Measurements from ENCODE around the gene OR2B2. TPM values are rescaled to one million over a fixed set of nuclear protein-coding genes. Genes with fewer than 3 reads are reported as not detected.
A peak's percentile ranks its signal among the peaks of the same experiment; 100 is the strongest.

The OR2B2 gene
- total and polyA plus RNA-seq, 2 experiments from 2014 or later, result not detected

DNA sequence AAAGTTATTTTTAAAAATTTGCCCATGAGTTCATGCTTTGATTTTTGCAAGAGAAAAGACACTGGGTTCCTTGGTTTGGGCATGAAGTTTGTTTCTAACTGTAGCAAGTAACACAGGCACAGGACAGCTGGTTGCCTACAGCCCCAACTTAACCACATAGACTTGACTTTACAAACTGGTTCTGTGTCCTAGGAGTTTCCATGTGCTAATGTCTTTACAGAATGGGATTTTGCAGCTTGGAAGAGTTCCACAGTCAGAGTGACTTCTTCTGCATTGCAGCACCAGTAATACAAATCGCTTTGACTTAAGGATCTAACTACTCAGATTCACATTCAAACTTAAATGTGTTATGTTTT lies 44.3 kb downstream of the OR2B2 start:
- DNase-seq (ENCODE audit: low read depth in 1 of 2, low spot score in 1 of 2), result peak in 1 of 2 donors; percentile 19
- Histone ChIP-seq H3K4me3 (peak overlapping the region; percentile 41), H3K9me3 (ENCODE audit: low read depth) (no peaks in the 10 kb centered on the region), H3K36me3 (no peaks in the 10 kb centered on the region), H3K27ac (no peak overlapping the region), H3K27me3 (no peaks in the 10 kb centered on the region), H3K4me1 (ENCODE audit: low read depth) (peaks cover 7% of the 10 kb centered on the region)
- TF ChIP-seq, protein P1, sequence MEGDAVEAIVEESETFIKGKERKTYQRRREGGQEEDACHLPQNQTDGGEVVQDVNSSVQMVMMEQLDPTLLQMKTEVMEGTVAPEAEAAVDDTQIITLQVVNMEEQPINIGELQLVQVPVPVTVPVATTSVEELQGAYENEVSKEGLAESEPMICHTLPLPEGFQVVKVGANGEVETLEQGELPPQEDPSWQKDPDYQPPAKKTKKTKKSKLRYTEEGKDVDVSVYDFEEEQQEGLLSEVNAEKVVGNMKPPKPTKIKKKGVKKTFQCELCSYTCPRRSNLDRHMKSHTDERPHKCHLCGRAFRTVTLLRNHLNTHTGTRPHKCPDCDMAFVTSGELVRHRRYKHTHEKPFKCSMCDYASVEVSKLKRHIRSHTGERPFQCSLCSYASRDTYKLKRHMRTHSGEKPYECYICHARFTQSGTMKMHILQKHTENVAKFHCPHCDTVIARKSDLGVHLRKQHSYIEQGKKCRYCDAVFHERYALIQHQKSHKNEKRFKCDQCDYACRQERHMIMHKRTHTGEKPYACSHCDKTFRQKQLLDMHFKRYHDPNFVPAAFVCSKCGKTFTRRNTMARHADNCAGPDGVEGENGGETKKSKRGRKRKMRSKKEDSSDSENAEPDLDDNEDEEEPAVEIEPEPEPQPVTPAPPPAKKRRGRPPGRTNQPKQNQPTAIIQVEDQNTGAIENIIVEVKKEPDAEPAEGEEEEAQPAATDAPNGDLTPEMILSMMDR (IDR thresholded peaks at IDR 0.05; ENCODE audit: low read depth, low read length), result no peak

DNA sequence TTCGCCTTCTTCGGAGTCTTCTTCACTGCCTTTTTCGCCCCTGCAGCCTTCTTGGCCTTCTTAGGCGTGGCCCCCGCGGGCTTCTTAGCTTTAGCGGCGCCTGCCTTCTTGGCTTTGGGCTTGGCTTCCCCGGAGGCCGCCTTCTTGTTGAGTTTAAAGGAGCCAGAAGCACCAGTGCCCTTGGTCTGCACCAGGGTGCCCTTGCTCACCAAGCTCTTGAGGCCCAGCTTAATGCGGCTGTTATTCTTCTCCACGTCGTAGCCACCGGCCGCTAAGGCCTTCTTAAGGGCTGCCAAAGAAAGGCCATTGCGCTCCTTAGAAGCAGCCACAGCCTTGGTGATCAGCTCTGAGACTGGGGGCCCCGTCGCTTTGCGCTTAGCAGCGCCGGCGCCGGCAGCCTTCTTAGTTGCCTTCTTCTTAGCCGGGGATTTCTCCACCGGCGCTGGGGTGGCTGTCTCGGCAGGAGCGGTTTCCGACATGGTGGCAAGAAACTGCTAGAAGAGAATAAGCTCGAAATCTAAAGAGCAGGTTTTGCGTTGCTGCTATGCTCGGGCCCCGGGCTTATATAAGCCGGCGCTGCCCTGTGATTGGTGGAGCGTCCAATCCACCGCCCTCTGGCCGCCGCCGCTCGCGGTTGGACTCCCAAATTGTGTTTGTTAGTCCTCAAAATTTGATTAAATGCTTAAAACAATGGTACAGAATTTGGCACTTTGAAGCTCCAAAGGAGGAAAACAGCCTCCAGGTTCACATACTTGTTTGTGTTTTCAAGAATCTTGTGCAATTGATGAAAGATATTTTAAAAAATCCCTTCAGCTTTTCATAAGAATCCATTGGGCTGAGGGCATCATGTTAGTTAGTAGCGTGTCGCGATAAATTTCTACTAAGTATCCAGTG lies 44.9 kb downstream of the OR2B2 start:
- peak overlapping the region; percentile 41 for H3K4me3 ChIP-seq
- H3K27me3 ChIP-seq, result no peaks in the 10 kb centered on the region
- TF ChIP-seq, protein P1 (IDR thresholded peaks at IDR 0.05; ENCODE audit: low read depth, low read length), result no peak
- H3K4me1 ChIP-seq (ENCODE audit: low read depth), result peaks cover 7% of the 10 kb centered on the region
- peak; percentile 81 to 82 for DNase-seq (ENCODE audit: low read depth in 1 of 2, low spot score in 1 of 2)
- H3K27ac ChIP-seq, result peak overlapping the region; percentile 18
- H3K36me3 ChIP-seq, result no peaks in the 10 kb centered on the region
- no peaks in the 10 kb centered on the region for H3K9me3 ChIP-seq (ENCODE audit: low read depth)

DNA sequence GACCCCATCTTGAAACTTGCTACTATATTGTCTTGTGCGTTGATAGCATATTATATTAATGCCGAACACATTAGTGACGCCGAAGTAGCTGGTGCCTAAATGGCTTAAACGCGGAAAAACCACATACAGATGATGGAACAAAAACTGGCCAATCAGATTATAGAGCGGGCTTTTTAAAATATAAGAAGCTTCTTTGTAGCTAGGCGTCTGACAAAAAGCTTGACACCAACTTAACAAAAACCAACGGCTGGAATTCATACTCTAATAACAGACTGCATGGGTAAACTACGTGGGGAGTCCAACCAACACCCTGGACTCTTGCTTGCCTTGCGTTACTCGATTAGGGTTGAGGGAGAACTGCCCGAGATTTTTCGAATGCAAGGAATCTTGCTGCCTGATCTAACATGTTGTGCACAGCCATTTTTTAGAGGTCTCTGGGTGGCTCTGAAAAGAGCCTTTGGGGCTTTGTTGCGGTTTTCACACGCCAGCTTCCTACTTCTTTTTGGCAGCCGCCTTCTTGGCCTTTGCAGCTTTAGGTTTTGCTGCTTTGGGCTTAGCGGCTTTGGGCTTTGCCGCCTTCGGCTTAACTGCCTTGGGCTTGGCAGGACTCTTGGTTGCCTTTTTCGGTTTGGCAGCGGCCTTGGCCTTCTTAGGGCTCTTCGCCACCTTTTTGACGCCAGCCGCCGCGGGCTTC lies 45.7 kb downstream of the OR2B2 start:
- TF ChIP-seq, protein P1 (IDR thresholded peaks at IDR 0.05; ENCODE audit: low read depth, low read length), result no peak
- H3K4me3 ChIP-seq, result peak overlapping the region; percentile 41
- H3K9me3 ChIP-seq (ENCODE audit: low read depth), result no peaks in the 10 kb centered on the region
- DNase-seq (ENCODE audit: low read depth in 1 of 2, low spot score in 1 of 2), result peak; percentile 61 to 70
- H3K27me3 ChIP-seq, result no peaks in the 10 kb centered on the region
- peaks cover 11% of the 10 kb centered on the region for H3K4me1 ChIP-seq (ENCODE audit: low read depth)
- no peaks in the 10 kb centered on the region for H3K36me3 ChIP-seq
- no peak overlapping the region for H3K27ac ChIP-seq

DNA sequence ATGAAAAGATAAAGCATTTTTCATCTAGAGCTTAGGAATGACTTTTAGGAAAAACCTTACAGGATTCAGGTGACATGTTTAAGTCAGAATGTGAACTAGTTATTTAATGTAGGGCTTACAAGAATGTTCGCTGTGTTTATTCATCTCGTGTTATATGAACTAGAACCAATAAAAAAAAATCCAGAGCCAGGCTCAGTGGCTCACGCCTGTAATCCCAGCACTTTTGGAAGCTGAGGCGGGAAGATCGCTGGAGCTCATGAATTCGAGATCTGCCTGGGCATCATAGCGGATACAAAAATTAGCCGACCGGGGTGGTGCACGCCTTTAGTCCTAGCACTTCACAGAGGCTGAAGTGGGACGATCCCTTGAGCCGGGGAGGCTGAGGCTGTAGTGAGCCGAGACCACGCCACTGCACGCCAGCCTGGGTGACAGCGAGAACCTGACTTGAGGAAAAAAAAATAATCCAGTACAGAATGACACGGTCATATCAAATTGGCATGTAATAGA lies 46.3 kb downstream of the OR2B2 start:
- no peaks in the 10 kb centered on the region for H3K9me3 ChIP-seq (ENCODE audit: low read depth)
- peak; percentile 13 to 29 for DNase-seq (ENCODE audit: low read depth in 1 of 2, low spot score in 1 of 2)
- TF ChIP-seq, protein P1 (IDR thresholded peaks at IDR 0.05; ENCODE audit: low read depth, low read length), result no peak
- peaks cover 11% of the 10 kb centered on the region for H3K4me1 ChIP-seq (ENCODE audit: low read depth)
- no peak overlapping the region for H3K27ac ChIP-seq
- no peaks in the 10 kb centered on the region for H3K27me3 ChIP-seq
- H3K4me3 ChIP-seq, result peak overlapping the region; percentile 41
- no peaks in the 10 kb centered on the region for H3K36me3 ChIP-seq

DNA sequence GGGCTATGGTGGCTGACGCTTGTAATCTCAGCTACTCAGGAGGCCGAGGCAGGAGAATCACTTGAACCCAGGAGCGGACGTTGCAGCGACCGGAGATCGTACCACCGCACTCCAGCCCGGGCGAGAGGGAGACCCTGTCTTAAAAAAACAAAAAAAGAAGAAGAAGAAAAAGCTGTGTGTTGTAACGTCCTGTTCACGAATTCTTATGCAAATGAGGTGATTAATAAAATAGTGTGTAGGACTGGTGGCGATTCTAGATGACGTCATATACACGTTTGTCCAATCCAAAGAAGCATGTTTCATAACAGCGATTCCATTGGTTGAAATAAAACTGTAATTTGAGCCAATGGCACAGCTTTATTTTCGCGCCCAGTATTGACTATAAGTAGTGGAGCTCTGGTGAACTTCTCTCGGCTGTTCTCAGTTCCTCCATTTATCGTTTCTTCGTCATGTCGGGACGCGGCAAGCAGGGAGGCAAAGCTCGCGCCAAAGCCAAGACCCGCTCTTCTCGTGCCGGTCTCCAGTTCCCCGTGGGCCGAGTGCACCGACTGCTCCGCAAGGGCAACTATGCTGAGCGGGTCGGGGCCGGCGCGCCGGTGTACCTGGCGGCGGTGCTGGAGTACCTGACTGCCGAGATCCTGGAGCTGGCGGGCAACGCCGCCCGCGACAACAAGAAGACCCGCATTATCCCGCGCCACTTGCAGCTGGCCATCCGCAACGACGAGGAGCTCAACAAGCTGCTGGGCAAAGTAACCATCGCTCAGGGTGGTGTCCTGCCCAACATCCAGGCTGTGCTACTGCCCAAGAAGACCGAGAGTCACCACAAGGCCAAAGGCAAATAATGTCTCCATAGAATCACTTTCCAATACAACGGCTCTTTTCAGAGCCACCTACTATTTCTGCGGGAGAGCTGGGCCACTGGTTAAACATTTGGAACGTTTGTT lies 47.0 kb downstream of the OR2B2 start:
- Histone ChIP-seq H3K4me1 (ENCODE audit: low read depth) (peaks cover 11% of the 10 kb centered on the region), H3K27ac (no peak overlapping the region), H3K36me3 (no peaks in the 10 kb centered on the region), H3K9me3 (ENCODE audit: low read depth) (no peaks in the 10 kb centered on the region), H3K4me3 (peak overlapping the region; percentile 41), H3K27me3 (no peaks in the 10 kb centered on the region)
- DNase-seq (ENCODE audit: low read depth in 1 of 2, low spot score in 1 of 2), result peak; percentile 72 to 99
- TF ChIP-seq, protein P1 (IDR thresholded peaks at IDR 0.05; ENCODE audit: low read depth, low read length), result no peak
